Osteocyte (in vitro differentiated cells): ENCODE data around the gene MED23. TPM values are rescaled to one million over a fixed set of nuclear protein-coding genes. Genes with fewer than 3 reads are reported as not detected.

Source experiments
- DNase-seq: peaks from one replicate; pipeline ENCODE4 v3.0.0; 2021; ENCODE audit warnings: mixed read lengths; ENCODE audit not compliant: unreplicated experiment; ENCODE audit errors: extremely low spot score
- H3K27ac Mint-ChIP-seq: one replicate; pipeline ENCODE4 v1.8.0; 2021; ENCODE audit warnings: mild to moderate bottlenecking, mixed read lengths; ENCODE audit not compliant: unreplicated experiment
- H3K27me3 Mint-ChIP-seq: one replicate; pipeline ENCODE4 v1.8.0; 2021; ENCODE audit warnings: mixed read lengths; ENCODE audit not compliant: unreplicated experiment
- H3K36me3 Mint-ChIP-seq: one replicate; pipeline ENCODE4 v1.8.0; 2021; ENCODE audit warnings: mixed read lengths; ENCODE audit not compliant: unreplicated experiment
- H3K4me1 Mint-ChIP-seq: one replicate; pipeline ENCODE4 v1.8.0; 2021; ENCODE audit warnings: mixed read lengths; ENCODE audit not compliant: unreplicated experiment
- H3K4me3 Mint-ChIP-seq: one replicate; pipeline ENCODE4 v1.8.0; 2021; ENCODE audit warnings: mild to moderate bottlenecking, moderate library complexity, mixed read lengths; ENCODE audit not compliant: unreplicated experiment
- H3K9me3 Mint-ChIP-seq: one replicate; pipeline ENCODE4 v1.8.0; 2021; ENCODE audit warnings: mixed read lengths; ENCODE audit not compliant: unreplicated experiment
- CTCF ChIP-seq: fragments of 200-600 bp; sonication (generic); IDR thresholded peaks from 2 replicates; pipeline ENCODE4 v1.5.0; 2021; ENCODE audit warnings: antibody characterized with exemption, mild to moderate bottlenecking, moderate library complexity
- total RNA-seq: library from RNA; stranded (reverse); gene quantifications from 2 replicates; pipeline ENCODE4 v1.2.1, GENCODE V29; 2021

The MED23 gene
- total RNA-seq, 1 donor from 2014 or later: 33.3 TPM

- Mint-ChIP-seq H3K27ac (no peak overlapping the region), H3K4me3 (no peak overlapping the region), H3K9me3 (no peaks in the 10 kb centered on the region), H3K4me1 (peaks cover 15% of the 10 kb centered on the region), H3K36me3 (no peaks in the 10 kb centered on the region), H3K27me3 (peaks cover 20% of the 10 kb centered on the region)
- DNase-seq: no peak
- TF ChIP-seq CTCF: no peak
These were observed 7.6 kb upstream of the MED23 start for GRCh38 chr6:131635384-131636340.

DNA sequence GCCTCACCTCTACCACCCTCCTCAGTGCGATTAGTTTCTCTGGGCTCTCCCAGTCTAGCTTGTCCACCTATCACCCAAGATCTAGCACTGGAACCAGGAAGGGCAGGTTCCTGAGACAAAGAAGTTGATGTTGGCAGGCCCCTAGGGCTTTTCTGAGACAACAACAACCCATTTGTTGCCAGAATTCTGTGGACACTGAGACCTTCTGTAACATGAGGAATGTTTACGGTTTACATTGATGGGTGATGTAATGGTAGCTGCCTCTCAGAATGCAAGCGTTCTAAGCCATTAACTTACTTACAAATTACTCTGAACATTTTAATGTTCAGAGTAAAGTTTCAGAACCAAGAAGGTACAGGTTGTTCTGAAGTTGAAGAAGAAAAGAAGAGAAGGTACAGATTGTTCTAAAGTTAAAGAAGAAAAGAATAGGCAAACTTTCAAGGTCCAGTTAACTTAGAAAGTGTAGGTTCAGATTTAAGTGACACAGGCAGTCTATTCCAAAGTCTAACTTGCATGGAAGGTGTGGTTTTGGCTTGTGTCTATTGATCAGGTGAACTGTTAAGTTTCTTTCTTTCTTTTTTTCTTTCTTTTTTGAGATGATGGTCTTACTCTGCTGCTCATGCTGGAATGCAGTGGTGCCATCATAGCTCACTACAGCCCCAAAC is 3.7 kb upstream of the MED23 start:
- peaks cover 13% of the 10 kb centered on the region for H3K27me3 Mint-ChIP-seq
- no peaks in the 10 kb centered on the region for H3K9me3 Mint-ChIP-seq
- H3K4me1 Mint-ChIP-seq: peaks cover 23% of the 10 kb centered on the region
- no peak overlapping the region for H3K27ac Mint-ChIP-seq
- no peaks in the 10 kb centered on the region for H3K36me3 Mint-ChIP-seq
- no peak overlapping the region for H3K4me3 Mint-ChIP-seq
- no peak for TF ChIP-seq CTCF
- DNase-seq: no peak

- Mint-ChIP-seq H3K27ac (no peak overlapping the region), H3K4me1 (peaks cover 20% of the 10 kb centered on the region), H3K27me3 (peaks cover 11% of the 10 kb centered on the region), H3K4me3 (no peak overlapping the region), H3K9me3 (no peaks in the 10 kb centered on the region), H3K36me3 (peaks cover 3% of the 10 kb centered on the region)
- TF ChIP-seq CTCF: no peak
- no peak for DNase-seq
These were observed 1.6 kb upstream of the MED23 start for GRCh38 chr6:131629651-131630050.

DNA sequence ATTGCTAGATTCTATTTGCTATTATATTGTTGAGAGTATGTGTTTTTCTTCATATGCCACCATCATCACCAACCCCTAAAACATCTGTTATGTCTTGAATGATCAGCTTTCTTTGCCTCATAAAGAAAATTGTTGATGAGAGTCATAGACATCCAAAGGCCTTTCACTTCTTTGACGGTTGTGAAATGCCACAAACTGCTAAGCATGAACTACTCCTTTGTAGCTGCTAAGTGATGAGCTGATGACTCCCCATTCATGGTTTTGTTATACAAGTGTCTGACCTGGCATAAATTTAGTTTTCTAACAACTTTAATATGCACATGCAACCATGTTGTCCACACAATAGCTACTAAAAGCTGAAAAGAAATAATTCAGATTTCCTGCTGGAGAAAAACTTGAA is 684 bp upstream of the MED23 start:
- Mint-ChIP-seq H3K36me3 (peaks cover 5% of the 10 kb centered on the region), H3K4me3 (peak overlapping the region; percentile 100), H3K9me3 (no peaks in the 10 kb centered on the region), H3K4me1 (peaks cover 20% of the 10 kb centered on the region), H3K27me3 (peaks cover 11% of the 10 kb centered on the region), H3K27ac (no peak overlapping the region)
- no peak for TF ChIP-seq CTCF
- no peak for DNase-seq

GRCh38 chr6:131615275-131615674 is 12.8 kb downstream of the MED23 start:
- Mint-ChIP-seq H3K4me1 (no peaks in the 10 kb centered on the region), H3K27ac (no peak overlapping the region), H3K36me3 (peaks cover 47% of the 10 kb centered on the region), H3K9me3 (no peaks in the 10 kb centered on the region), H3K4me3 (no peak overlapping the region), H3K27me3 (no peaks in the 10 kb centered on the region)
- no peak for TF ChIP-seq CTCF
- no peak for DNase-seq
